GM12872 (cell line): Measurements from ENCODE around the gene MDM4.

Source experiments
- TF ChIP-seq, protein P1 (sequence below): IDR thresholded peaks from 3 replicates; pipeline ENCODE4 v1.5.1; 2011; ENCODE audit warnings: low read depth, mild to moderate bottlenecking, low read length, moderate library complexity; ENCODE audit not compliant: insufficient read depth

Gene MDM4

DNA sequence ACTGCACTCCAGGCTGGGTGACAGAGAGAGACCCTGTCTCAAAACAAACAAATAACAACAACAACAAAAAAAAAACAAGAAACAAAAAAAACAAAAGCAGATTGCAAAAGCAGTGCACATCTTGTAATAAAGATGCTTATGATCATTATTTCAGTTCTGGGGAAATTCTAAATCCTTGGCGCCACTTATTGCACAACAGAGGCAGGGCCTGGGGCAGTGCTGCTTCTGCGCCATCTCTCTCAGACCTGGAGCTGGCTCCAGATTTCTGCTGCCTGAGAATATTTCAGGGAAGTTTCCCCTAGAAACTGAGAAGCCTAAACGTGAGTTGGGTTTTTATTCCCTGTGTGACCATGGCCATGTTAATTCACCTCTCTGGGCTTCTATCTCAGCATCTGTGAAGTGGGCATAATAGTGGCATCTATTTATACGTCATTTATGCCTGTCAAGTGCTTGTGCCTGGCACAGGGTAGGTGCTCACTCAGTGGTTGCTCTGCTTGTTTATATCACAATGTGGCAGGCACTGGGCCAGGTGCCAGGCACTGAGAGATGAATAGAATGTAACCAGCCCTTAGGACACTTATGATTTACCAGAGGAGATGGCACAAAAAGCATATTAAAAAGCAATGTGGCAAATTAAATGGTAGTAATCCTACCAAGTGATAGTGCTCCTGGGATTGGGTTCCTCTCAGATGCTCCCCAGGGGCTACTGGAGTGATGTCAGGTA, 67.9 kb downstream of the MDM4 start:
- TF ChIP-seq, protein P1, sequence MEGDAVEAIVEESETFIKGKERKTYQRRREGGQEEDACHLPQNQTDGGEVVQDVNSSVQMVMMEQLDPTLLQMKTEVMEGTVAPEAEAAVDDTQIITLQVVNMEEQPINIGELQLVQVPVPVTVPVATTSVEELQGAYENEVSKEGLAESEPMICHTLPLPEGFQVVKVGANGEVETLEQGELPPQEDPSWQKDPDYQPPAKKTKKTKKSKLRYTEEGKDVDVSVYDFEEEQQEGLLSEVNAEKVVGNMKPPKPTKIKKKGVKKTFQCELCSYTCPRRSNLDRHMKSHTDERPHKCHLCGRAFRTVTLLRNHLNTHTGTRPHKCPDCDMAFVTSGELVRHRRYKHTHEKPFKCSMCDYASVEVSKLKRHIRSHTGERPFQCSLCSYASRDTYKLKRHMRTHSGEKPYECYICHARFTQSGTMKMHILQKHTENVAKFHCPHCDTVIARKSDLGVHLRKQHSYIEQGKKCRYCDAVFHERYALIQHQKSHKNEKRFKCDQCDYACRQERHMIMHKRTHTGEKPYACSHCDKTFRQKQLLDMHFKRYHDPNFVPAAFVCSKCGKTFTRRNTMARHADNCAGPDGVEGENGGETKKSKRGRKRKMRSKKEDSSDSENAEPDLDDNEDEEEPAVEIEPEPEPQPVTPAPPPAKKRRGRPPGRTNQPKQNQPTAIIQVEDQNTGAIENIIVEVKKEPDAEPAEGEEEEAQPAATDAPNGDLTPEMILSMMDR, result no peak

DNA sequence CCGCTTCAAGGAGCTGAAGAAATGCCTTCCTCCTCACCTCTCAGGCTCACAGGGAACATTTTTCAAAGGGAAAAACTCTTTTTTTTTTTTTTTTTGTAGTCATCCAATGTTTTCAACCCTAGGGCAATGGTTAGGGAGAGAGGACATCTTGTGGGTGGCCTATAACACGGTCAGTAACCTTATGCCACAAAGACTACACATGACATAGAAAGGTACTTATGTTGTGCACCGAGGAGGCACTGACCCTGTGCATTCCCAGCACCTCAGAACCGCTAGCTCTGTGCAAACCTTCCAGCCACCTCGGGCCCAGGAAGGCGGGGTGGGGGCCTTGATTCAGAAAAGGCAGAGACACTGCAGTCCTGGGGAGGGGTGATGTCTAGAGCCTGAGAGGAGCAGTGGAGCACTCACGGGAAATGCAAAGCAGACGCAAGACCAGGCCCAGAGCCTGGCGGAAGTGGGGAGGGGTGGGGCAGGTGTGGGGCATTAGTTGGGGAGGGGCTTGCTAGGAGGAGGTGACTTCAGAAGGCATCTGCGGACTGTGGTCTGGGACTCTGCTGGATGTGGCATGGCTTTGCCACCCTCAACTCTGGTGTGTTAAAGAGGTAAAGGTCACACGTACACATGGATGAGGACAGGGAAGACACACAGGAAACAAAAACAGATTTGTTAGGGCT, 68.6 kb downstream of the MDM4 start:
- TF ChIP-seq, protein P1, result no peak

DNA sequence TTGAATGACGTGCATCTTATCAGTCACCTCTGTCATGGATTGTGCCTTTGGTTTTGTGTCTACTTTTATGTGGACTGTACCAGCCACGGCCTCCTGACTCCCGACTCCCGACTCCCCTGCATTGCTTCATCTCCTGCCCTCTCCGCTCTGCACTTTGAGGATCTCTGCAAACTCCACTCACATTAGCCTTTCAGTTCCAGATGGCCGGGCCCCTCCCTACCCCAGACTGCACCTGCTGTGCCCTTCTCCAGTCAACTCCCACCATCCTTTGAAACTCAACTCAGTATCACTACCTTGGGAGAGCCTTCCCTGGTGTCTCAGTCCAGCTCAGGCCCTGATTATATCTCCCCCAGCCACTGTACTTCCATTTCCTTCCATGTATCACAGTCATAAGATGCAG, 71.4 kb downstream of the MDM4 start:
- TF ChIP-seq, protein P1, result no peak

DNA sequence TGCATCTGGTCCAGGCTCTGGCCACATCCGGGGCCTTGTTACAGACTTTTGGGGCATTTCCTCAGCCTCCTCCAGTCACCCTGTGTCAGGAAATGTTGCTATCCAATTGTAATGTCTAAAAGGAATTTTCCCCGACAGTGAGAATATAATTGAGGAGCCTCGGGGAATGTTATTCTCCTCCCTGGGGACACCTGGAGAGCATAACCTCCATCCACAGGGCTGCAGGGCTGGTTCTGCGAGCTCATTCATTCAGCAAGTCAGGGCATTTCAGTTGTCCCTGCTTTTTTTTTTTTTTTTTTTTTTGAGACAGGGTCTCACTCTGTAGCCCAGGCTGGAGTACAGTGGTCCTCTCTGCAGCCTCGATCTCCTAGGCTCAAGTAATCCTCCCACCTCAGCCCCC, 72.6 kb downstream of the MDM4 start:
- TF ChIP-seq, protein P1, result no peak

DNA sequence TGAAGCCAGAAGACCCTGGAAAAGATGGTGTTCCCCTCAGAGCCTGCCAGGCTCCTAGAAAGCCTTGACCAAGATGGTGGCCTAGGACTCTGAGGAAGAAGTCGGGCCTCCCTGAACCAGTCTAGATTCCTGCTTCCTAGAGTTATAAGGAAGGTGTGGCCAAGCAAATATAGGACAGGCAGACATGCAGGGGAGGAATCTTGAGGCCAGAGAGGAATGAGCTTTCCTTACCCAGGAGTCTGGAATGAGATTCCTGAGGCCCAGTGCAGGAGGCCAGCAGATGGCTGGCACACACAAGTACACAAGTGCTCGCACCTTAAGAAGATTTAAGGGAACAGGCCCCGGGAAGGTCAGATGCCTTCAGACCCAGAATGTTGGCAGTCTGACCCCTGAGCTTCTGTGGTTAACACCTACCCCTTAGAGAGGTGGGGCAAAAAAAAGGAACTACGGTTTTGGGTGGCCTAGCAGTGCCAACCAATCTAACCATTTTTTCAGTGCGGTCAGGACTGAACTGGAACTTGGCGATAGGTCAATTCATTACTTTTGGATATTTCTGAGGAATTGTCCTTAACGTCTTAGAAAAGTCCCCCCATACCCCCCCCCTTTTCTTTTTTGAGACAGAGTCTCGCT, 73.3 kb downstream of the MDM4 start:
- TF ChIP-seq, protein P1, result no peak

DNA sequence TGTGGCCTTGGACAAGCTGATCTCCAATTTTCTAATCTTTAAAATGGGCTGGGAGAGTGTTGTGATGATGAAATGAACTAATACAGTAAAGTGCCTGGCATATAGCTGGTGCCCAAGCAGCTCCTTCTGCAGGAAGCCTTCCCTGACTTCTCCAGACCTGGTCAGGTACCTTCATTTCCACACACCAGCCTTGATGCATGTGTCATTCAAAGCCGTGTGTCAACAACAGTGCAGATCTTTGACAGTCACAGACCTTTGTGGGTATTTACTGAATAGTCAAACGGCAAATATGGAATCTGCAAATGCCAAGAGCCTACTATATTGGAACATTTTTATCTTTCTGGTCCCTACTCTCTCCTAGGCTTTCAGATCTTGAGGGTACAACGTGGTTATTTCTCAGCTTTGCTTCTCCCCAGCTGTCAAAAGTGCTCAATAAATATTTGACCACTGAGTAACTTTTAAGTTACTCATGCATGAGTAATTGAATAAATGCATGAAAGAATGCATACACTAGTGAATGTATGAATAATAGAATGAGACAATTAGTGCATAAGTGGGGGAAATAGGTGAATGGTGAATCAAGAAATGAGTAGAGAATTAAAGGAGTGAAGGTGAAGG, 75.4 kb downstream of the MDM4 start:
- TF ChIP-seq, protein P1, result no peak
